HG02870 (cell line): ENCODE data around the gene CD38.
"Not testable (repeated sequence)": the region's sequence is repeated elsewhere in the genome, so short reads cannot be mapped to it uniquely, and the experiment has no call there.

Source experiments
- ATAC-seq: cut with Tn5 transposase; IDR thresholded peaks from one replicate; pipeline ENCODE4 v1.9.1; 2021; ENCODE audit warnings: mild to moderate bottlenecking, moderate library complexity; ENCODE audit not compliant: unreplicated experiment

Gene CD38

DNA sequence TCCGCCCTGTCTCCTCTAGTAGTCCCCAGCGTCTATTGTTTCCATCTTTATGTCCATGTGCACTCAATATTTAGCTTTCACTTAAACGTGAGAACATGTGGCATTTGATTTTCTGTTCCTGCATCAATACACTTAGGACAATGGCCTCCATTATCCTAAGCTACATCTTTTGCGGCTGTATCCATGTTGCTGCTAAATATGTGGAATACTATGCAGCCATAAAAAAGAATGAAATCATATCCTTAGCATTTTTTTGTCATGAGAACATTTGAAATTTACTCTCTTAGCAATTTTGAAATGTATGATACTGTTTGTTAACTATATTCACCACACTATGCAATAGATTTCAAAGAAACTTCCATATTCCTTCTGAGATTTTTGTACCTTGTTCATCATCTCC lies 19.8 kb upstream of the CD38 start:
- no peak for ATAC-seq

DNA sequence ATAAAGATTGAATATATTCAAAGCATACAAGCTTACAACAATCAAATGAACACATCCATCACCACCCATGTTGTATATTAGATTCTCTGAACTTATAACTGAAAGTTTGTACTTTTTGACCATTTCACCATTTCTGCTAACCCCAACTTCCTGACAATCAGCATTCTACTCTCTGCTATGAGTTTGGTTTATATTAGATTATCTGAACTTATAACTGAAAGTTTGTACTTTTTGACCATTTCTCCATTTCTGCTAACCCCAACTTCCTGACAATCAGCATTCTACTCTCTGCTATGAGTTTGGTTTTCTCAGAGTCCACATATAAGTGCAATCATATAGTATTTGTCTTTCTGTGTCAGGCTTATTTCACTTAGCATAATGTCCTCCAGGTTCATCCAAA lies 15.7 kb upstream of the CD38 start:
- not testable (repeated sequence) for ATAC-seq

DNA sequence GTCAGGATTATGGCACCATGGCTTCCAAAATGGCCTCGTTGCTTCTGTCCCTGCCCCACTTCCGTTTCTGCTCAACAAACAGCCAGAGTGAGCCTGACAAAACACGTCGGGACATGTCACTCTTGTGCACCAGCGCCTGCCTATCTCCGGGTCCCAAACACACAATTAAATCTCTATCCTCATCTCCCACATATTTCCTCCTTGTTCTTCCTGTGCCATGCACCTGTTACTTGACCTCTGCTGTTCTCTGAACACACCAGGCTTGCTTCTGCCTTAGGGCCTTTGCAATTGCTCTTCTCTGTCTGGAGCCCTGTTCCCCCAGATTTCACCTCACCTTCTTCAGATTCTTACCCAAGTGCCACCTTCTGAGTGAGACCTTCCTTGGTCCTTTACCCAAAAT lies 12.7 kb upstream of the CD38 start:
- ATAC-seq = no peak

DNA sequence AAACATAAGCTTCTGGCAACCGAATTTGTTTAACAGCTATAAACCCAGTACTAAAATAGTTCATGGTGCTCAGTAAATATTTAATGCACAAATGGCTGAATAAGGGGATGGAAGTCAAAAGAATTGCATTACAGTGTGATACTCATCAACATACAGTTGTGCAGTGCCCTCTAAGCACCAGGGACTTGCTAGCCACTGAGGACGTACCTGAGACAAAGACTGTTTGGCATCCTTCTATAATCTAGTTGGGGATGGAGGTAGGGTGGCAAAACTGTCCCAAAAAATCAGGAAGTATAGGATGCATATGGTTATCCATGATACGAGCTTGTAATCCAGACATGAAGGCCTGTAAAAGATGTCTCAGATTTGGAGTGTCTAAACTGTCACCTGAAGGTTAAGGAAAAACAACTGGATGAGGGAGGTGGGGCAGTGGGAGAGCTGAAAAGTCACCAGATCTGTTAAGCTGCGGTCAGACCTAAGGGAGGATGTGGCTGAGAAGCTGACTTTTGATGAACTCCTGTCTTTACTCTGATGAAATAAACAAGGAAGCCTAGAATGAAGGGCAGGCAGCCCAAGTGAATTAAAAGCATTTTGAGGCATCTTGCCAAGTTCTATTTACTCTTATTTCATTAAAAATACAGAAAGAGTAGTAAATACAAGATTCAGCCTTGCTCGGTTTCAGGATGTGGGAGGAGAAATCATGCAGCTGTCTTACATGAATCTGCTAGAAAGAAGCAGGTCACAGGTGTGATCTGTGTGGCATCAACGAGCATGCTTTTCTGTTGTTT lies 12.0 kb upstream of the CD38 start:
- peak; percentile 55 for ATAC-seq

DNA sequence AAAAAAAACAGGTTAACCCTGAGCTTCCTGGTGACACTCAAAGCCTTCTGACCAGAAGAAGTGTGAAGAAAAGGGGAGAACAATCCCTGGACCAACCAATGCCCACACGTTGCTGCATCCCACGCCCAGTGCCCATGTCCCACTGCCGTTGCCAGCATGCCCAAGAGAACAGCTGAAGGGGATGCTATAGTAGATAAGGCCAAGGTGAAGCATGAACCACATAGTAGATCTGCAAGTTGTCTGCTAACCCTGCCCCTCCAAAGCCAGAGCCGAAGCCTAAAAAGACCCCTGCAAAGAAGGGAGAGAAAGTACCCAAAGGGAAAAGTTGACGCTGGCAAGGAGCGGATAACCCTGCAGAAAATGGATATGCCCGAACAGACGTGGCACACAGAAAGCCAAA lies 11.3 kb upstream of the CD38 start:
- ATAC-seq = no peak

DNA sequence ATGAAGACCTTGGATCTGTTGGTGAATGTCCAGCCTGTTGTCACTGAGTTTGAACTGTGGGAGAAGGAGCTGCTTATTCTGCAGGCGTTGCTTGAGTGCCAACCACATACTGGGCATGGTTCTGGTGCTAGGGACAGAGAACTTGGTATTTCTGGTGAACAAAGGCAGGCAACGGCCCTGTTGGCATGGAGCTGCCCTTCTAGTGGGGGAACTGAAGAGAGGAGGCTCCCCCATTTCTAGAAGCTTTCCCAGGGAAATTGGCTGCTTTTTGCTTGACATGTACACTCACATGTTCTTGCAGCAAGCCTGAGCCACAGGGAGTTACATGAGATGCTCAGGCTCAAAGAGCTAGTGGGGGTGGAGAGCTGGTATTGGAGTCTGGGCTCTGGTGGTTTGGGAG lies 8.9 kb upstream of the CD38 start:
- no peak for ATAC-seq

DNA sequence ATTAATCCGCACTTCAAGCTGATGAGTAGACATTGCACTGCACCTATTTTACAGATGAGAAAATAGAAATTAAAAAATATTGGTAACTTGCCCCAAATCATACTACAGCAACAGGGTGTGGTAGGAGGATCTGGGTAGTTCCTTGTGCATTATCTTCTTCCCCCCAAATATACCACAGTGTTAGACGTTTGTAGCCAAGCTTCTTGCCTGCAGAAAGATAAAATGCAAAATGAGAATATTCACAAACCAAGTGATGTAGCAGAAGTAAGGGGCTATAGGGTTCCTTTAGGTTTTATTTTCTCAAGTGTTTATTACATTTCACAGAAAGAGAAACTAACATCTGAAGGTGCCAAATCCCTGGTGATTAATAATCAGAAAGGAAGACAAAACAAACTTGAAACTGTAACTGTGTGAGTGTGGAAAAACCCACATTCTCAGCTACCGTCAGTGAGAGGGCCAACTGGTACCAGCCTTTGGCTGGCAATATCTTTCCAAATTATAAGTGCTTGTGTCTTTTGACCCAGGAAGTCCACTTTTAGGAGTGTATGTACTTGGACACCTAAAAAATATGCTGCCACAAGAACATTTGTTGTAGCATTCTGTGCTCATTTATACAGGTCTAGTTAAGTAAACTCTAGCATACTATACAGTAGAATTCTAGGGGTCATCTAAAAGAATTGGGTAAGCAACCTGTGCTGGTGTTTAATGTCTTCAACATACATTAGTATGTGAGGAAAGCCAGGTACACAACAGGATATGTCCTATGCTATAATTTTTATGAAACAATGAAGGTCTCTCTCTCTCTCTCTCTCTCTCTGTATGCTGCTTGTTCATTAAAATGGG lies 6.7 kb upstream of the CD38 start:
- peak; percentile 67 for ATAC-seq

DNA sequence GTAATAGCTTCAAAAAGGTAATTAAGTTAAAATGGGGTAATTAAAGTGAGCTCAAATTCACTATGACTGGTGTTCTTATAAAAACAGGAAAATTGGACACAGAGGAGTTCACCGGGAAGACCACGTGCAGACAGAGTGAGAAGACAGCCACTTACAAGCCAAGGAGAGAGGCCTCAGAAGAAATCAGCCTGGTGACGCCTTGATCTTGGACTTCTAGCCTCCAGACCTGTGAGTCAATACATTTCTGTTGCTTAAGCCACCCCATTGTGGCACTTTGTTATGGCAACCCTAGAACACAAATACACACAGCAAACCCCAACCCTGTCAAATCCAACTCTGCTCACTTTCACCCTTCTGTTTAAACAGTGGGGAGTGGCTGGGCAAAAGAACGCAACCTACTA lies 4.1 kb upstream of the CD38 start:
- ATAC-seq = no peak

DNA sequence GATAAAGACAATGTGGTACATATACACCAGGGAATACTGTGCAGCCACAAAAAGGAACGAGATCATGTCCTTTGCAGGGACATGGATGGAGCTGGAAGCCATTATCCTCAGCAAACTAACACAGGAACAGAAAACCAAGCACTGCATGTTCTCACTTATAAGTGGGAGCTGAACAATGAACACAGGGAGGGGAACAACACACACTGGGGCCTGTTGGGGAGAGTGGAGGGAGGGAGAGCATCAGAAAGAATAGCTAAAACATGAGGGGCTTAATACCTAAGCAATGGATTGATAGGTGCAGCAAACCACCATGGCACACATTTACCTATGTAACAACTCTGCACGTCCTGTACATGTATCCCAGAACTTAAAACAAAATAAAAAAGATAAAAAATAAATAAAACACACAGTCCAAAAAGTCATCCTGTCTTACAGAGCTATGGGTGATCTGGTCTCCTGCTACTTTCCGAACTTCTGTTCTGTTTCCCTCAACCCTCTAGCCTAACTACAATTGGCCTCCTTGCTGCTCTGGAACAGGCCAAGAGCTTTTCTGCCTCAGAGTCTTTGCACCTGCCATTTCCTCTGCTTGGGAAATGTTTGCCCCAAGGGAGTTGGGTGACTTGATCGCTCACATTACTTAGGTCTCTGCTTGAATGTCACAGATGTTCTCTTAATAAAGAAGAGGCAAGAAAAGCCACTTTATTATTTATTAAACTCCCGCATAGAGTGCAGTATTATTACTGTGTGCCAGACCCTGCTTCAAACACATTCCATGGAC lies 1.1 kb upstream of the CD38 start:
- no peak for ATAC-seq

DNA sequence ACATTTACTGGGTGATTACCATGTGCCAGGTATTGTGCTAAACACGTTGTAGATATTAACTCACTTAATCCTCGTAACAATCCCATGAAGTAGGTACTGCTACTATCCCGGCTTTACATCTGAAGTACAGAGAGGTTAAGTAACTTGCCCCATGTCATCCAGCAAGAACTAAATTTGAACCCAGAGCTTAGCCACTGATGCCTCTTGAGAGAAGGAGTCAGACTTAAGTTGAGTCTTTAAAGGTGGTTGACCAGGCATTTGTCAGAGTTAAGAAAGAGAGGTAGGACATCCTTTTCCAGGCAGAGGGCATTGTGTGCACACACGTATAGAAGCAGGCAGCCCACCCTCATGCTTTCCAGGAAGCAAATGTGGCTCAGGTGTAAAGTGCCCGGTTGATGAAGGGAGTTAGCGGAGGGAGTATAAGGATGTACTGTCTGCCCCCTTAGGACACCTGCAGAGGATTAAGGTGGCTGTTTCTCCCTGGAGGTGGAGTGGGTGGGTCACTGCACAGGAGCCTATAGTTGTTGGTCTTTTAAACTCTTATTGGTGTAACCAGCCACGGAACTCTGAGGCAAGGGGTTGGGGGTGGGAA lies 335 bp upstream of the CD38 start:
- ATAC-seq = no peak

DNA sequence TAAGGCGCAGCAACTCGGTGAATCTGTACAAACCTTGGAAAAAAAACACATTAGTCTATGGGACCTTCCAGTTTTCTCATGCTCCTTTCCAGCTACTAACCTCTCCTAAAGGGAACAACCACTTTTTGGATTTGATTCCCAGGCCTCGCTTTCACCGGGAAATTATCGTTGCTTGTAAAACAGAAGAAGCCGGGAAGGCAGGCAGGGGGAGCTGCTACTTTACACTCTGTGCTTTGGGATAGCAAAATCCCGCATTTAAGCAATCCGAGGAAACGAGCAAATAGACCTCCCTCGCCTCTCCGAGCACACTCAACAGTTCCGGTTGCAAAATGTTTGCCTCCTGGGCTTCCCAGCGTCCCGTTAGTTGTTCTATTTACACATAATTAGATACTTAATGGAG lies 1.2 kb downstream of the CD38 start:
- ATAC-seq = no peak

DNA sequence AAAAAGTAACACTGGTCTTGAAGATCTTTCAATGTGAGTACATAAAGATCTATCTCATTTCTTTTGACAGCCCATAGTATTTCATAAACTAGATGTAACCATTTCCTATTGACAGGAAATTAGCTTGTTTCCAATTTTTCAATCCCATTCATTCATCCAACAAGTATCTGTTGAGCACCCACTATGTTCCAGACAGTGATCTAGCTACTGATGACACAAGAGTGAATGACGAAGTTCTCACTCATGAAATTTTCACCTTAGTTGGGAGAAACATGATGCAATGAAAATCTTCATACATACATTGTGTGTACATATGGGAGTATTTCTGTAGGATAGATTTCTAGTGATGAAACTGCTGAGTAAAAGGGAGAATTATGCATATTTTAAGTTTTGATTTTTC lies 1.7 kb downstream of the CD38 start:
- no peak for ATAC-seq

DNA sequence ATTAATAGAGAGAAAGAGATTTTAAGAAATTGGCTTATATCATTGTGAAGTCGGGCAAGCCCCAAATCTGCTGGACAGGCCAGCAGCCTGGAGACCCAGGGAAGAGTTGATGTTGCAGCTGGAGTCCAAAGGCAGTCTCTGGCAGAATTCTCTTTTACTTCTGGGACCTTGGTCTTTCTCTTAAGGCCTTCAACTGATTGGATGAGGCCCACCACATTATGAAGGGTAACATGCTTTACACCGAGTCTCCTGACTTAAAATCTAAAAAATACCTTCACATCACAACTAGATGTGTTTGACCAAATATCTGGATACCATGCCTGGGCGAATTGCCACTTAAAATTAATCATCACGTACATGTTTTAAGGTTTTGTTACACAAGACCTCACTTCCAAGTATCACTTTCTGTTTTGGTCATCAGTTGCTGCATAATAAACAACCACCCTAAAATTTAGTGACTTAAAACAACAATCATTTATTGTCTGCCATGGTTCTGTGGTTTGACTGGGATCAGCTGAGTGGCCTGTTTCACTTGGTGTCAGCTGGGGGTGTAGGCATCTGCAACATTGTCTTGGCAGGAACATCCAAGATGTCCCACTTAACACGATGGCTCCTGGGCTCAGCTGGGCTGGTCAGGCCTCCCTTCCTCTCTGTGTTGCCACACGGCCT lies 3.4 kb downstream of the CD38 start:
- no peak for ATAC-seq

DNA sequence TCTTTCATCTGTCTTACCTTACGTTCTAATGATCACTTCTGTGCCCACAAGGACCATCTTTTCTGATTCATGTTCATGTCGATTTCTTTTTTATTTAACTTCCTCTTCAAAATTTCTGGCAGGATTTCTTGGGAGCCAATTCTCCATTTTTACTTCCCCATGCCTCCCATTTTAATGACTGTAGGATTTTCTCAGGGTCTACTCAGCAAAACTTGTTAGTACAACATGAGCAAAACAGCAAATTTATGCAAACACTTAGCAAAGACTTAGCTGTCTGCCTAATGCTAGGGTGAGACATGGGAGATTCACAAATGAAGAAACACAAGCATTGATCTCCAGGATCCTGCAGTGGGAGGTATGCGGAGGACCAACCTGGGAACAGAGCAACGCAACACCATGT lies 5.5 kb downstream of the CD38 start:
- no peak for ATAC-seq

DNA sequence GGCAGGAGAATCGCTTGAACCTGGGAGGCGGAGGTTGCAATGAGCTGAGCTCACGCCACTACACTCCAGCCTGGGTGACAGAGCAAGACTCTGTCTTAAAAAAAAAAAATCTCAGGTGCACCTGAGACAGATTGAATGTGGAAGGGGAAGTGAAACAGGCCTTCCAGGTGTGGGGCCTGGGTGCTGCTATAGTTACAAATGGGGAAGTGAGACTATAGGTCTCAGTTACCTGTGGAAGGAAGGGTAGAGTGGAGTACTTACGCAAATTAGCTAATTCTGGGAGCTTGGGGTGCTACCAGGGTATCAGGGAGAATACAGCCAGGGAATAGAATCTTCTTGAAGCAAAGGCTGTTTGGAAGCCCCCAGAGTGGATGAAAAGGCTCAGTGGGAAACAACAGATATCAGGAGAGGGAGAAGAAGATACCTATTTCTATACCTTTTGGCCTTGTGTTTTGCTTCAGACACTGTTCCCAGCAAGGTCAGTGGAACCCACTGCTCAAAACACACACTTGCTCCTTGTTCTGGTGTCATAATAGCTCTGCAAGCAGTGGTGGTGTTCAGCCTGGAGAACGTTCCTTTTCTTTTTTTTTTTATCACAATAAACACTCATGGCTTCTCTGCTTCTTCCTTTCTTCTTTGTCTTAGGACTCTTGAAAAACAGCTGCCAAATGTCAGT lies 7.0 kb downstream of the CD38 start:
- peak; percentile 92 for ATAC-seq

DNA sequence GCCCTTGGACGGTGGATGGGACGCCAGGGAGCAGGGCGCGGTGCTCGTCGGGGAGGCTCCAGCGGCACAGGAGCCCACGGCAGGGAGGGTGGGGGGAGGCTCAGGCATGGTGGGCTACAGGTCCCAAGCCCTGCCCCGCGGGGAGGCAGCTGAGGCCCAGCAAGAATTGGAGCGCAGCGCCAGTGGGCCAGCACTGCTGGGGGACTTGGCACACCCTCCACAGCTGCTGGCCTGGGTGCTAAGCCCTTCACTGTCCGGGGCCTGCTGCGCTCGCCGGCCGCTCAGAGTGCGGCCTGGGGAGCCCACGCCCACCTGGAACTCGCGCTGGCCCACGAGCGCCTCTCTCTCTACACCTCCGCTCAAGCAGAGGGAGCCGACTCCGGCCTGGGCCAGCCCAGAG lies 8.6 kb downstream of the CD38 start:
- no peak for ATAC-seq

DNA sequence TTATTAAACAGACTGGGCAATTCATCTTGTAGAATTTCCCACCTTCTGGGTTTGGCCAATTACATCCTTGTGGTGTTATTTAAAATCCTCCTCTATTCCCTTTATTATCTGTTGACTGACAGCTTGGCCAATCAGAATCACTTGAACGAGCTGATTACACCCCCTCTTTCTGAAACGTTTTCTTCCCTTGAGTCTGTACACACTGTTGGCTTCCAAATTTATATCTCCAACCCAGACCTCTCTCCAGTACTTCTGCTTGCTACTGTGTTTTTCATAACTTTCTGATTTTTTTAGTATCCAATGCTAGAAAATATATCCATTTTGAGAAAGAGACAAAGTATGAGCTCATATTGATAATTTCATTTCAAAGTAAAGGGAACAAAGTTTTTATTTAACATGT lies 14.8 kb downstream of the CD38 start:
- no peak for ATAC-seq

DNA sequence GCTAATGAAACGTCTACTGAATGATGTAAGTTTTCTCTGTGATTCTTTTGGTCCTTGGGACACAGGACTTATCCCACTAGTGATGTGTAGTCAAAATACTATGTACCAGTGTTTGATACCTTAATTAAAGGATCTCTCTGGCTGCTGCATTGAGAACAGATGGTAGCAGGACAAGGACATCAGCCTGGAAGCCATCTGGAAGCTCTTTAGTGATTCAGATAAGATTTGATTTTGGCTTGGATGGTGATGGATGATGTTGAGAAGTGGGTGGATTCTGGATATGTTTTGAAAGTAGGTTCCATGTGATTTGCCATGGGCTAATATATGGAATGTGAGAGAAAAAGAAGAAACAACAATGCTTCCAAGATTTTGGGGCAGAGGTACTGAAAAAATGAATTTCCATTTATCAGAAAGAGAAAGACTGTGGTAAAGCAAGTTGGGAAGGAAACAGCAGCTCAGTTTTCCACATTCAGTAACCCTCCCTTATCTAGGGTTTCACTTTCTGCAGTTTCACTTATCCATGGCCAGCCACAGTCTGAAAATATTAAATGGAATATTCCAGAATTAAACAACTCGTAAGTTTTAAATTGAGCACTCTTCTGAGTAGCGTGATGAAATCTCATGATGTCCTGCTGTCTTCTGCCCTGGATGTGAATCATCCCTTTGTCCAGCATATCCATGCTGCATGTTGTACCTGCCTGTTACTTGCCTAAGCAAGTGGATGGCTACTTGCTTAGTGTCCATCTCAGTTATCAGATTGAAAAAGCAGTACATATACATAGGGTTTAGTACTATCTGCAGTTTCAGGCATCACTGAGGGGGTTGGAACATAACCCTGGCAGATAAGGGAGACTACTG lies 15.6 kb downstream of the CD38 start:
- no peak for ATAC-seq

DNA sequence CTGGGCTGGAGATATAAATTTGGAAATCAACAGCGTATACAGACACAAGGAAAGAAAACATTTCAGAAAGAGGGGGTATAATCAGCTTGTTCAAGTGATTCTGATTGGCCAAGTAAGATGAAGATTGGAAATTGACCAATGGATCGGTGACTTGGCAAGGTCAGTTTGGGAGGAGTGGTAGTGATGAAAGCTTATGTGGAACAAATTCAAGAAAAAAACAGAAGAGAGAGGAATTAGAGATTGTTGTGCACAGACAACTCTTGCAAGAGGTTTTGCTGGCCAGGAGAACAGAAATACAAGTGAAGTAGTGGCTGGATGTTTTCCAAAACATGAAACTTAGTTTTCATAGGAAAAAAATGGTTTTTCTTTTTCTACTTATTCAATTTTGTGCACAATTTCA lies 16.3 kb downstream of the CD38 start:
- ATAC-seq = no peak
